OCI-M2 (cell line): Measurements from ENCODE around the gene AKT3.

Experiments
- DNase-seq: peaks from one replicate; lab custom pipeline; 2025; ENCODE audit not compliant: unreplicated experiment; lab: John Stamatoyannopoulos, UW

Gene AKT3

DNA sequence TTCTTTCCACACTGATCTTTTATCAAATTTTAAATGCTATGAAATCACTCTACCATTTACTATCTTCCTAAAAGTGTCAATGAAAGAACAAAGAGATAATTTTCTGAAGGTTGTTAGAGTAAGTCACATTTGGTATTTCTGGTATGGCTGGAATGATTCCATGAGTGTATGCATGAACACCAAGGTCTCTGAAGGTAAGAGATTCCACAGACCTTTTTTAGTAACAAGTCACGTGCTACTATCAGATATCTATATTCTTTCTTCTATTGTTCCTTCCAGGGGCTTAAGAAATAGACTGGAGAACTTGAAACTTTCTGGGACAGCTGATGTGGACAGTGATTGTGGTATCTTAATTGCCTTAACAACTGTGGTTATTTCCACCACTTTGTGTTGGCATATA, 329.2 kb downstream of the AKT3 start:
- no peak for DNase-seq

DNA sequence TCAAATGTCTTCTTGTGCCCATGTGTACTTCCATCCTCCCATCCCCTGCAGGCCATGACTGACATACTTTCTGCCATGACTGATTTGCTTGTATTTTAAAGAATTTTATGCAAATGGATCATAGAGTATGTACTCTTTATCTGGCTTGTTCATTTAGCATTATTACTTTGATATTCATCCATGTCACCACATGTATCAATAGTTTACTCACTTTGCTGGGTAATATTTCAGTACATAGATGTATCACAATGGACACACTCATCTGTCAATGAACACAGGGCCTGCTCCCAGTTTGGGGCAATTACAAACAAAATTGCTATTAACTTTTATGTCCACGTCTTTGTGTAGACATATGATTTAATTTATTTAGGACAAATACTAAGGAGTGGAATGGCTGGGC, 335.1 kb downstream of the AKT3 start:
- DNase-seq, result no peak

DNA sequence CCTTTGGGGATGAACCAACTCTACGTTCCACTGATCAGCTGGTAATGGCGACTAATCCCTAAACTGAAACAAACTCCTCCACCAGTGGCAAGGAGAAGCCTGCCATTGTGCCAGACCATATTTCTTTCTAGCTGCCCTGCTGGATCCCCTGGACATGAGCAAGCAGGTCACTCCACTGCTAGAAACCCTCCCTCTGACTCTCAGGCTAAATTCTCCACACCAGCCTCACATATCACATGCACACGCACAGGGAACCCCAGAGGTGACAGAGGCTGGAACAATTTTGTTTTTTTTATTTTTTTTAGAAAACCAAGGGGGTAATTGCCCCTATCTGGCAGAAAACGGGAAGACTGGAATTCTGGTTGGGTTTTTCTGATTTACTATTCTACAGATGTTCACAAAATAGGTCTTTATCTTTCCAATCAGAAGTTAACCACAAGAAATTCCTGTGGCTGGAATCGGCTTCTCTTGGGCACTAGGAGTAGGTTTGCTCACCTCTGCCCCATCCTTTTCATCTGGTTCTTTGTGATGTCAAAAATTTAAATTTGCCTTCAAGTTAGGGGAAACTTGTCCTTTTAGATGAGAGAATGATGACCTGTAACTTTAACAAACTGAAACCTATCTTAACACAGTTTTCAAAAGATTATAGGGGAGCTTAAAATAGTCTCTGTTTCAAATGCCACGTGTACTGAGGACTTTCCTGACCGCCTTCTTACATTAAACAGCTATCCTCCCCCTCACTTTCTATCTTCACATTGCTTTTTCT, 336.1 kb downstream of the AKT3 start:
- no peak for DNase-seq

DNA sequence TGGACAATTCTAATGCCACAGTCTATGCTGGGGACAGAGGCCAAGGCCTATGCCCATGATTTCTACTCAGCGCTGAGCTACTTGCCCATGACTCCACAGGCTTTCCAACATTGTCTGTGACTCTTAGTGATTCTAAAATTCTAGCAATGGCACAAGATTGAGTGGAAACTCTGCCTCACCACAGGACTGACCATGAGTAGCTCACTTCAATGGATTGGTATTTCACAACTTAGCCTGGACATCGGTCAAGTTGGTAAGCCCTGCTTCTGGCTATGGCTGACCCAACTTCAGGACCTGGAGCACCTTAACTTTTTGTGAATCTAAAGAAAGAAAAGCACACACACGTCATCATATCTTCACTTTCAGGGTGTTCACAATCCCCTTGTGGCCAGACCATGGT, 339.1 kb downstream of the AKT3 start:
- no peak for DNase-seq

DNA sequence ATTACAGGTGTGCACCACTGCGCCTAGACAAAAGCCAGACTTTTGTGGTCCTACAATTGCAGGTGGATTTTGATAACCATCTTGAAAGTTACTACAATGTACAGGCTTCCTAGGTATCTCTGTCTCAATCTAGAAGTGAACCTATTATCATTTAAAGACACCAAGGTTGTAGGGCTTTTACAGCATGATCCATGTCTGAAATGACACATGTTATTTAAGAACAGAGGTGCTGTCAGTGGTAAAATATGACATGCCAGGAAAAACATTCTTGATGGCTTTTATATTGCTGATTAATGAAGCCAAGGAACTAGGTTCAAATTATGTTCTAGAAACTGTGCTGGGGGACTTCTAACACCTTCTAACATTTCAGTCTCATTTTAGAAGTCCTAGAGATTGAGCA, 341.1 kb downstream of the AKT3 start:
- DNase-seq, result no peak

DNA sequence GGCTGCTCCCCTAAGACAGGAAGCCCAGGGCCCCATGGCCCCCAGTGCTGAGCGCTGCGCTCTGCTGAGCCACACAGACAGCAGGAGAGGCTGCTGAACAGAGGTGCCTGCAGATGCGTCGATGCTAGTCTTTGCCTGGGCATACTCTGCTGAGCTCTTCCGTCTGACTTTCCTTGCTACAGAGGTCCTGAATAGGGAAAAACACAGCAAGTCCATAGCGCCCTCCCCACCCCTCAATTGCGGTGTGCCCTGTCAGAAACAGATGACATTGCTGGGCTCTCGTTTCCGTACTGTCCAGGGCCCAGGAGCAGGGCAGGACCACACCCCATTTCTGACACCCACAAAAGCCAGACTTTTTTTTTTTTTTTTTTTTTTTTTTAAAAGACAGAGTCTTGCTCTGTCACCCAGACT, 341.7 kb downstream of the AKT3 start:
- DNase-seq, result no peak

DNA sequence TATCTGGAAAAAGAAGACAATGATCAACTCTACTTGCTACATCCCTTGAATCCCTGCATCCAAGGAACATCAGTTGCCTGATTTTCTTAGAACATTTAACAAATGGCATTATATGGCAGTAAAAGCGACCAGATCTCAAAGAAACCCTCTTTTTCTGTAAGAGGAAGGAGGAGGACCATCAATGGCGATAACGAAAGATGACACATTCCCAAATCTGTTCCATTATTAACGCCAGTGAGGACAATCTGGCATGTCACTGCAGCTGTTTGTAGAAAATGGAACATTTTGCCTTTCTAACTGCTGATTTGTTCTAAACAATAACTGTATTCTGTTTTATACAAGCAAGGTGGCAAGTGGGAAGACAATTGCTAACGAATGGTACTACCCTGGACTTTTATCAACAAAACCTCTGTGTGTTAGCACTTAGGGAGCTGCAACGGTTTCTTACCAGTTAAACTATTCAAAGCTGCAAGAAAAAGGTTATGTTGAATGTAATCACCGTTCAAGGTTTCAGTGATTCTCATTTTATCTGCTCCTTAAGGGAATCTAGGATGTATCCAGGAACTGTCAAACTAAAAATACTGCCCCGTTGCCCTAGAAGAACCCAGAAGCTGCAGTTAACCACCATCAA, 342.3 kb downstream of the AKT3 start:
- DNase-seq, result no peak

DNA sequence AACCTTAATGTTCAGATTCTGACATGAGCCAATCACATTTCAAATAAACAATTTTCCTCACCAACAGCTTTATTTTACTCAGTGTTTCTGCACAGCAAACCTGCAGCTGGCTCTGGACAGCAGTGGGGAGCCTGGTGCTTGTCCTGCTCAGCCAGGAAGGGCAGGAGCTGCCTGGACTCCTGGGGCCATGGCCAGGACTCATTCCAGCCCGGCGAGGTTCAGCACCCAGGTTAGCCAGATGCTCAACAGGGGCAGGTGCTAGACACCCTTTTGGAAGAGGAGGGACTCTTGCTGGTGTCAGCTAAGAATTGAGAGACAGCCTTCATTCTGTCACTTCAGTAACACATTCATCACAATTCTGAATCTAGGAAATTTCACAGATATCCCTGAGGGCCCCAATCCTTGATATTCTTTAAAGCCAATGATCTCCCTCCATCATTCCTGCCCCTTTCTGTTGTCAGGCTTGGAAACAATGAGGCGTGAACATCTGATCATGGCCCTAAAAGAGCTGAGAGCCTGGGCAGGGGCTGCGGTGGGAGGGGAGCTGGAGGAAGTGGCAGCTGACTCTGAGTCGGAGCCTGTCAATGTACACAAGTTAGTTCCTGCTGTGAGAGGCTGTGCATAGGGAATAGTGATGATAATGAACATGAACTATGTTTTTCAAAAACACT, 342.9 kb downstream of the AKT3 start:
- DNase-seq, result no peak

DNA sequence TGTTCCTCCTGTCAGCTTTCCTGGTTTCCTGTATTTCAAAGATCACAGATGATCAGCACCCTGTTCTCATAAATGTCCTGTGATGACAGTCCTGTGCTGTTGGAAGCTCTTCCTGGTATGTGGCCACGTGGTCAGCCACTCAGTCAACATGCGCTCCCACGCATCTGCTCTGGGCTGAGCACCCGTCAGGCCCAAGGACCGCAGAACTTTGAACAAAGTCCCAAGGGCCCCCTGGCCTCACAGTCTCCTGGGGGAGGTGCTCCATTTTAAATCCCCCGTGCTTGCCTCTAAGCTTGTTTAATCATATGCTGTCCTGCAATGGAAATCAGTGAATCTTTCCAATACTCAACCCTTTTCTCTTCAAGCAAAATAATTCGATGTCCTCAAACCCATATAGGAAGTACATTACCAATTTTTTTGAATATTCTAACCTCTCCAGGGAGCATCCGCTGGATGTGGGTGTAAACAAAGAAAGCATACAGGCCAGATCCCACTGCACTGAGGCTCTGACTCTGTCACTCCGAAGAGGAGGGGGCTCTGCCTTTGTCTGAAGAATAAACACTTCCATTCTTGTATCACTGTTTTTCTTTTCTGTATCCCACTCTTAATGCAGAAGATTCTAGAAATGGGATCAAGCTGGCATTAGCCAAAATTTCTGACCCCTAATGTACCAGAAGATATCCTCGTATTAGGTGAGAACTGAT, 343.9 kb downstream of the AKT3 start:
- no peak for DNase-seq

DNA sequence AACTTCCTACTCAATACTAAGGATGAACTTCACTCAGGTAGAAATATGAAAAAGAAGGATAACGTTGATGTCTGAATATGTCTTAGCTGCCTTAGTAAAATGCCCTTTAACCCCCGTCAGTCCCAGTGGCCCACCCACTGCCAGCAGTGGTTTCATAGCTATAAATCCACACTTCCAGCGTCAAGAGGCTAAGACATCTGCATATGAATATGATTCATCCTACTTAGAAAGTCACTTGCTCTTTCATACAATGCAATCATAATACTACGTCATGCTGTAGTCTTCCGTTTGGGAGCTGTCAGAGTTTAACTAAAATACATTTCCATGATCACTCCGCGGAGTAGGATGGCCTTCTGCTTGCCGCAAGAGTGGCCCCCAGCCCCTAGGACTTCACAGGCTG, 346.9 kb downstream of the AKT3 start:
- no peak for DNase-seq

DNA sequence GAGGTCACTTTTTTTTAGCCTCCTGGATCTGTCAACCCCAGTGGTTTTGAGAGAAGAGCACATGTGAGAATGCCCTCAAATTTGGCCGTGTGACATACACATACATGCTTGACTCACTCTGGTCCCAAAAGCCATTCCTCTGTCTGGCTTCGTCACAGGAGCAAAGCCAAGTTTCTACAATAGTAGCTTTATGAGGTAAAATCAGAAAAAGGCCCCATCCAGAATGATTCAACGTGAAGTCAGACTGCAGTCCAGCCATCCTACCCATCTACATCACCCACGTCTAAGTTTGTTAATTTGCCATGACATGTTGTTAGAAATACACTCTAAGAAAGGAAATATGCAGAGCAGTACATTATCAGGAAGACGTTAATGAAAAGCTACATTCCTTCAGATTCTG, 349.0 kb downstream of the AKT3 start:
- no peak for DNase-seq

DNA sequence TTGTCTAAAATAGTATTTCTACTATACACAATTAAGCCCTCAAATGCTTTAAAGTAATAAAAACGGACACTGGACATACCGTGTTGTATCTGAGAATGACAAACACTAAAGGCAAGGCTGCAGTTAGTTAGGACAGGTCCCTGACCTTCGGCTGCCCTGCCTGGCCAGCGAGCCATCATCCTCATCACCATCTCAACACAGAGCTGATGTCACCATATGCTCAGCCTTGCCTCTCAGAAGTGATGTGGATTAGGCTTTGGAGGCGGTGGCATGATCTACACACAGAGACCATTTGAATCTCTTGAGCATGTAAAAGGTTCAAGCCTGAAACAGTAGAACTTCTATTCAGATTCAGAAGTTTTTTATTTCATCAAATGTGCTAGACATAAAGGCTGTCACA, 349.5 kb downstream of the AKT3 start:
- no peak for DNase-seq

DNA sequence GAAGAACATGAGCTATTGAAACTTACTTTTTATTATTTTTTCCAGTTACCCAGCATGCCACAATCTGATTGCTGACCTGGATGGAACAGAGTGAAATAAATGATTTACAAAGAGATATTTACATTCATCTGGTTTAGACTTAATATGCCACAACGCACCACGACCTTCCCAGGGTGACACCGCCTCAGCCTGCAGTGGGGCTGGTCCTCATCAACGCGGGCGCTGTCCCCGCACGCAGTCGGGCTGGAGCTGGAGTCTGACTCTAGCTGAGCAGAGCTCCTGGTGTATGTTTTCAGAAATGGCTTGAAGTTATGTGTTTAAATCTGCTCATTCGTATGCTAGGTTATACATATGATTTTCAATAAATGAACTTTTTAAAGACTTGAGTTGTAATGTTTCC, 350.3 kb downstream of the AKT3 start:
- no peak for DNase-seq

DNA sequence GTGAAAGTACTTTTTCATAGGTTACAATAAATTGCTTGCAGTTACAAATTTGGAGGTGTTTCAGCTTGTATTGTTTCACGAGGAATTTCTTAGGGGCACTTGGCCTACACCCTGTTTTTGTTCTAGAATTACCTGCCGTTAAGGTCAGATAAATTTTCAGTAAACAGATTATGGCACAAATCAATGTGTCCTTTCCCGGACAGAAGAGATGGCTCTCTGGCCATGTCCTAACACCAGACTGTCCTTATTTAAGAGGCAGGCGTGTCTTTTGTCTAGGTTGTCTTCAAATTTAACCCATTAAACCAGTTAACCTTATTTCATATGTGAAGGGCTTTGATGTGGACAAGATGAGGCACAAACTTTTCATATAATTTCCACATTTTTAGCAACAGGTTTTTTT, 350.8 kb downstream of the AKT3 start:
- DNase-seq, result no peak

DNA sequence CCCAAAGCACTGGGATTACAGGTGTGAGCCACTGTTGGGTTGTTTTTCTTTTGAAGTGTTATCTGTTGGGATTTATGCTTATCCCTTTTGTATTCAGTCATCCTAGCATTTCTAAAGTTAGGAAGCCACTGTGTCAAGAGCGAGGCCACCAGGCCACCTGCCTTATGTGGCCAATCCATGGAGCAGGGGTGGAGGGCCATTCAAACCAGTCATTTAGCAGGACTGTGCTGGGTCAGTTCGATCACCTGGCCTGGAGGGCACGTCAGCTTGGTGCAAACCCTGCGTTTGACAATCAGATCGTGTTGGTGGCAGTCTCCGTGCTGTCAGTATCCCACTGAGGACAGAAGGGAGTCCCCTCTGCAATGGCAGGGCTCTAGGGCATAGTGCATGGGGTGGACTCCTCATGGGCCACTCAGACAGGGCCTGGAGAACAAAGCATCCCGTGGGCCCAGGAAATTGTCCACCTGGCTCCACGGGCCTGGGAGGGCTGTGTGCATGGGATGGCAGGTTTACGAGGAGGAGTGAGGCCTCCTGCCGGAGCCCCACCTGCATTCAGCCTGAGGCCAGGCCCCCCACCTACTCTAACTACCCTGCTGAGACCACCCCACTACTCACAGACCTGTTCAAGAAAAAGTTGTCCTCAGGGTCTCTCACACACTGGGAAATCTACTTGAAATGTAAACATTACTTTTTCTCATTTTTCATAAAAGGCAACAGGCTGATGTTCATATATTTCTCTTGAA, 351.9 kb downstream of the AKT3 start:
- no peak for DNase-seq

DNA sequence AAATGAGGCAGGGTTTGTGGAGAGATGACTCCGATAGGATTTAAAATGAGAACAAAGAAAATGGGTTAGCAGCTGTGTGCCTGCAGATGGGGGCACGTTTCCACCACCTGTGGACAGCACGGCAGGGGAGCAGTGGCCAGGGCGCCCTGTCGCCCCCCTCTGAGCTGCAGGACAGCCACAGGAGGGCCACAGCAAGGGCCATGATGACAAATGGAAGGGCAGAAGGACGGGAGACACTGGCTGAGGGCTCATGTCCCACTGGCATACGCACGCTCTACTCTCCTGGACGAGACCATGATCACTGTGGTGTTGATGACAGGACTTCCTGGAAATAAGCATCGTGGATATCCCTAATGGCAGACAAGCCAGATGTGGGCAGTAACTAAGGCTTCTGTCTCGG, 353.2 kb downstream of the AKT3 start:
- DNase-seq, result no peak

DNA sequence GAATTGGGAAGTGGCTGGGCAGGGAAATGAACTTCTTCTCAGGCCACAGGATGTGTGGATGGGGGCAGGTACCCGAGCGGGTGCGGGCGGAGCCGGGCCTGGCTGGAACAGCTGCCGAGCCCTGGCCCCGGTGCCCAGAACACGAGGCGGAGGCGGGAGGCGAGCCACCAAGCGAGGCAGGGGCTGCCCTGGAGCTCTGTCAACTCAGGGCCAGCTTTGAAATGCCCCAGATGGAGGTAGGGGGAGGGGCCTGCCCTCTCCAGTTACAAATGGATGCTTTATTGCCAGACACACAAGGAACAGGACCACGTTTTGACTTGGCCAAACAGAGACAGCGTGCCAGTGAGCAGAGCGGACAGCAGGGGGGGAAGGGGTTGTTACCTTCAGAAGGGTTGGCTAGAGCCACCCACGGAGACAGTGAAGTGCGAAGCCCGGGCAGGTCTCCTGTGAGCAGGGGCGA, 353.8 kb downstream of the AKT3 start:
- no peak for DNase-seq

DNA sequence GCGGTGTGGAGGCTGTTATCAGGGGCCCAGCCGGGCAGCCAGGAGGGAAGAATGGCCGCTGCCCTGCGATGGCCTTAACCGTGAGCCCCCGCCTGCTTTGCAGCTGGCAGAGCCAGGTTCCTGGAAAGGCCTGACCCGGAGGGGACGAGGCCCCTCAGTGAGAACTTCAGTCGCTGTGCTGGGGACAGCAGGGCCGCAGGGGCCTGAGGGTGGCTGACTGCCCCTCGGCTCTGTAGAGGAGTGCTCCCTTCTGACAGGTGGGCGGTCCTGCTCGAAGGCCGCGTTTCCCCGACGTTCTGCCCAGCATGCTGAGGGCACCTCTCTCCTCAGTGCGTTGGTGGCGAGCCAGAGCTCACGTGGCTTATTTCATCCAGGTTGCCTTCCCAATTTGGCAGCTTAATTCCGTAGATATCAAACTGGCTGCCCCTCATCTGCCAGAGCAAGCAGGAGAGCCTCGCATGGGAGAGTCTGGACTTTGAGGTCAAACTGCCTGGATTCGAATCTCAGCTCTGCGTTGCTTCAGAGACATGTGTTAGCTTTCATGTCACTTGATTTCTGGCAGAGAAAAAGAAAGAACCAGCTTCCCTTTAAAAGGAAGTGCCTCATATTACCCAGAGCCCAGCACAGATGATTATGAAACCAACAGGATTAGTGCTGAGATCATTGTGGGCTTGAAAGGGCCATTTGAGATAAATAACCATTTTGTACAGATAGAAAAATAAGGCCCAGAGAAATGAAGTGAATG, 354.4 kb downstream of the AKT3 start:
- DNase-seq, result no peak

DNA sequence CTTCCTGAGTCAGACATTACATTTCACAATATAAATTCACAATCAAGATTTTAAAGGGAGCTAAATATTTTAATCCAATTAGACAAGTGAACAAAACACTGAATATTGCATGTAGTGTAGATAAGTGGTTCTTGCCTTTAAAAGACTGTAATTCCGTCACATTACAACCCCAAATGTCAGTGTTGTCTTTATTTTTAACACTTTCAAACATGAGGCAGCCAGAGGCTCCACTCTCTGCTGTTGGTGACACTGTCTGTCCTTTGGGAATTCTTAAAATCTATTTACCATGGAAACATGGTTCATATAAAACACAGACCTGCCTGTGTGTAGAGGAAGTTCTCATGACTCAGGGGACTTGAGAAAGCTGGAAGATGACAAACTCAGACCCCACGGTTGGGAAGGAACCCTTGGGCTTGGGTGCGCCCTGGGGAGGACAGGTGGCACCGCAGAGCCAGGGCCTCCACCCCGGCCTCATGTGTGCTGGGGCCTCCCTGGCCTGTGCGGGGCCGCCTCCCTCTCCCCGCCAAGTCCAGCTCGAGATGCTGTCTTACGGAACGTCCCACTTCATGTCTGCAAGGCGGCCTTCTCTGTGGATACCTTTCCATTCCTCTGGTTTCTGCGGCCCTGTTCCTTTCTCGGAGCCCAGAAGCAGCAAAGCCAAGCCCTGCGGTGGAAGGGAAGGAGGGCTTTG, 355.2 kb downstream of the AKT3 start:
- DNase-seq, result no peak
